ENCODE results near the gene TSPYL1. TPM values are rescaled to one million over a fixed set of nuclear protein-coding genes. Genes with fewer than 3 reads are reported as not detected.

The TSPYL1 gene
- total and polyA plus RNA-seq, 10 of the 15 experiments (the other 5 are each of a cell fraction or from before 2014, with no cell fraction given), result 22.9 to 44.1 (median 27.0) TPM

GRCh38 chr6:116329156-116329555 is 49.4 kb upstream of the TSPYL1 start:
- no TSS peak for BruUV-seq (replicated peaks)
- SMC1A ChIA-PET (ENCODE audit: uncharacterized antibody, unreplicated experiment), result interaction anchor here (1.0 to 1.1 kb wide), 2 partner anchors 41 to 201 kb away, joined by 3 to 4 read pairs; no protein-coding TSS in a partner anchor
- in situ Hi-C loops (cut with MboI), result no loop called here

More at GRCh38 chr6:116329156-116329555, 49.4 kb upstream of the TSPYL1 start:
- no peak overlapping the region for H3K4me2 ChIP-seq (ENCODE audit: control insufficient read depth, insufficient read depth)
- no peak overlapping the region for H2AFZ ChIP-seq (ENCODE audit: control insufficient read depth, low read depth, low read length)
- H4K20me1 ChIP-seq (ENCODE audit: control insufficient read depth, insufficient read depth), result no peaks in the 10 kb centered on the region
- H3K9ac ChIP-seq (ENCODE audit: control insufficient read depth, insufficient read depth, low read length), result no peak overlapping the region
- no peaks in the 10 kb centered on the region for H3K9me3 ChIP-seq (replicated peaks; ENCODE audit: control insufficient read depth, insufficient read depth, low read length)
- no peak overlapping the region for H3K27ac ChIP-seq (ENCODE audit: control insufficient read depth, insufficient read depth)
- POLR2A ChIA-PET, result interaction anchor here (1.2 kb wide), 1 partner anchor 13 kb away, joined by 3 read pairs; no protein-coding TSS in a partner anchor
- H3K79me2 ChIP-seq (ENCODE audit: control insufficient read depth, insufficient read depth, low read length), result no peaks in the 10 kb centered on the region
- no peak for FAIRE-seq
- no peak for TF ChIP-seq SUPT20H (IDR thresholded peaks at IDR 0.05; ENCODE audit: borderline replicate concordance, control insufficient read depth, low read depth, low read length)
- no peak for TF ChIP-seq KAT2A (conservative IDR thresholded peaks at IDR 0.05; ENCODE audit: control insufficient read depth, low read depth, low read length)
- TF ChIP-seq MEF2B (IDR thresholded peaks at IDR 0.05; ENCODE audit: partially characterized antibody, poor library complexity, severe bottlenecking), result no peak
- TF ChIP-seq ELK1 (IDR thresholded peaks at IDR 0.05; ENCODE audit: low read depth, low read length), result no peak
- no peak for TF ChIP-seq IRF3 (IDR thresholded peaks at IDR 0.05)
- TF ChIP-seq USF1 (IDR thresholded peaks at IDR 0.05; ENCODE audit: borderline replicate concordance, extremely low read length, insufficient read depth, low read depth, low read length), result no peak
- no peaks in the 10 kb centered on the region for H3K36me3 ChIP-seq (ENCODE audit: control insufficient read depth in 2 of 2, insufficient read depth in 2 of 2, low read length in 1 of 2)
- ATAC-seq, result no peak
- H3K4me1 ChIP-seq (ENCODE audit: control insufficient read depth, insufficient read depth, low read length), result no peaks in the 10 kb centered on the region
- no peaks in the 10 kb centered on the region for H3K27me3 ChIP-seq (replicated peaks in 1 of 2; ENCODE audit: control insufficient read depth in 2 of 2, insufficient read depth in 2 of 2, low read length in 1 of 2)
- CTCF ChIA-PET, result no interaction called here
- RAD21 ChIA-PET (ENCODE audit: unreplicated experiment), result no interaction called here
- H3K4me3 ChIP-seq, result no peak overlapping the region
- intact Hi-C loops (cut with micrococcal nuclease; ENCODE audit: unreplicated experiment), result no loop called here
- no peak for DNase-seq (ENCODE audit: low read depth, low spot score)
